NOMO-1 (cell line): ENCODE data around the gene SLC29A2.

Source experiments
- DNase-seq, 2 experiments: peaks; one replicate each; lab custom pipeline; 2025; ENCODE audit not compliant: unreplicated experiment in 2 of 2; lab: John Stamatoyannopoulos, UW

The SLC29A2 gene, protein sequence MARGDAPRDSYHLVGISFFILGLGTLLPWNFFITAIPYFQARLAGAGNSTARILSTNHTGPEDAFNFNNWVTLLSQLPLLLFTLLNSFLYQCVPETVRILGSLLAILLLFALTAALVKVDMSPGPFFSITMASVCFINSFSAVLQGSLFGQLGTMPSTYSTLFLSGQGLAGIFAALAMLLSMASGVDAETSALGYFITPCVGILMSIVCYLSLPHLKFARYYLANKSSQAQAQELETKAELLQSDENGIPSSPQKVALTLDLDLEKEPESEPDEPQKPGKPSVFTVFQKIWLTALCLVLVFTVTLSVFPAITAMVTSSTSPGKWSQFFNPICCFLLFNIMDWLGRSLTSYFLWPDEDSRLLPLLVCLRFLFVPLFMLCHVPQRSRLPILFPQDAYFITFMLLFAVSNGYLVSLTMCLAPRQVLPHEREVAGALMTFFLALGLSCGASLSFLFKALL

DNA sequence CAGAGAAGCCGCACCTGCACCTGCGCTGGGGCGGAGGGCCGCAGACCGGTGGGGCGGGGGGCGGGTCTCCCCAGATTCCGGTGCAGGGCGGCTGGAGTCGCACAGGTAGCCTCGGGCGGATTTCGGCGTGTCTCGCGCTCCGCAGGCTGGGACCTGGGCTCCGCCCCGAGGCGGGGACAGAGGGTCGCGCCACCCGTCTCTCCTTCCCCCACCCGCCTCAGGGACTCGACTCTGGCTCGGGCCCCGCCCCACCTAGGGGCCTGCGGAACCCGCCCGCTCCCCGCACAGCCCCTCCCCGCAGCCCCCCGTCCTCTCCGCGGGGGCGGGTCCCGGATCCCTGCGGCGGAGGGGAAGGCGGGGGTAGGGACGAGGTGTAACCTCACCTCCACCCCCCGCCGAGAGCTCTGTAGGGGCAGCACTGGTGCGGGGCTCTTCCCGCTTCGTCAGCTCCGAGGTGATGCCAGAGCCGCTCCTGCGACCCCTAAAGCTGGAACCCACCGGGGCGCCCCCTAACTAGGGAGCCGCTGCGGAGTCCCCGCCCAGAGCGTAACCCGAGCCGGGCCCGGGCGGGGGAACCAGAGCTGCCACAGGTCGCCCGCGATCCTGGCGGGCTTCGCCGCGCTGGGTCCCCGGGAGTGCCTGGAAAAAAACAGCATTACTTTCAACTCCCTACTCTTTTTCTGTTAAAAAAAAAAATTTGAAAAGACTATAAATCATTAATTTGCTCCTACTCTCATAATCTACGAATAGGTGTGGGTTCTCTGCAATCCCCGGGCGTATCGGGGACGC, at the start of gene SLC29A2:
TSS of gene SLC29A2 (minus strand) at position 134 of the 789 bp plus-strand sequence. CDS start 169 bp downstream, outside the sequence.
- DNase-seq, result peak; percentile 65 to 89

DNA sequence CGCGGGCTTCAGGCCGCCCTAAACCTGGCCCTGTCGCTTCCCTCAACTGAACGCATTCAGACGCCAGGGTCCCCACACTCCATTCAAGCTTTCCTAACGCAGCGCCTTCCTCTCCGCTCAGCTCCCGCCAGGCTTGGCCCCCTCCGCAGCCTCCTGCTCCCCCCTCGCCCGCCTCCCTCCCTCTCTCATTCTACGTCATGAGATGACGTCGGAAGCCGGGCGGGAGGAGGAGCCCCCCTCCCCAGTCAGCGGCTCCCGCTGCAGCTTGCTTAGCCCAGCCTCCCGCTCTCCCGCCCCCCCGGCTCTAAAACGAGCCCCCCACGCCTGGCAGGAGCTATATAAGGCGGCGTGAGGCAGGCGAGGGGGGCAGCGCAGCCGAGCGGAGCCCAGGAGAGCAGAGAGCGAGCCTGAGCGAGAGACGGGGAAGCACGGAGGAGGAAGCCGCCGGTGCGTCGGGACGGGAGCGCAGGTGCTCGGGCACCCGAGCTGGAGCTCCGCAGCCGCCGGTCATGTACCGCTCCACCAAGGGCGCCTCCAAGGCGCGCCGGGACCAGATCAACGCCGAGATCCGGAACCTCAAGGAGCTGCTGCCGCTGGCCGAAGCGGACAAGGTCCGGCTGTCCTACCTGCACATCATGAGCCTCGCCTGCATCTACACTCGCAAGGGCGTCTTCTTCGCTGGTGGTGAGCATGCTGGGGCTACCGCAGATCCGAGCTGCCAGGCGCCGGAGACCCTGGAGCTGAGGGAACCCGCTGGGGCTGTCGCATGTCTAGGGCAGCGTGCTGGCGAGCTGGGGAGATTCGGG, 49.3 kb upstream of the SLC29A2 start, which contains the start of gene NPAS4:
TSS of gene NPAS4 (plus strand) at position 365 of the 806 bp plus-strand sequence. CDS start at position 510, 145 bp downstream.
- DNase-seq, result no peak

DNA sequence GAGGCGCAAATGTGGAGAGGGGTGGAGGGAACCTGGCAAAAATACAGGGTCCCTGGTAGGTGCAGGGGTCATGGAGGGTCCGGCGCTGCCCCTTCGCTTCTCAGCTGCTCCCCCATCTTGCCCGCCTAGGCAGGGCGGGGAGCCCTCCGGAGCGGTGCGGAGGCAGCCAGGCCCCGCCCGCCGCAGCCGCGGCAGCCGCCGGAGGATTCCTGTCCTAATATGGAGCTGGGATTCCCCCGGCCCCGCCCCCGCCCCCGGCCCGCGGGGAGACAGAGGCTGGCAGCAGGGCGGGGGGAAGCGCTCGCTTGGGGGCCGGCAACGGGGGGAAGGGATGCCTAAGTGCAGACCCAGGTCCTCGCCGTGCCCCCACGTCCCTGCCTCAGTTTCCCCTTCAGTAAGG, 48.3 kb upstream of the SLC29A2 start:
- DNase-seq, result no peak

DNA sequence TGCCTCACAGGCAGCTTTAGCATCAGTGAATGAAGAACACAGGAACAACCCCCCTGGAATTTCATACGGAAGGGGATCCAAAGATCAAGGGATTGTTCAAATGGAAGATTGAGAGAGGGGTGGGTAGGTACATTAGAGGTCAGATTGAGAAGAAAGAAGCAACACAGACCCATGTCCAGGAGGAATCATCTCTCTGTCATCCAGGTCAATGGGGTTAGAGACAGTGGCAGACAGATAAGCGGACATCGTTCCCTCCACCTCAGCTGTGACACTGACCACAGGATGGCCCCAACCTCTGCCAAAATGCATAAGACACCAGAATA, 47.4 kb upstream of the SLC29A2 start:
- DNase-seq, result no peak

DNA sequence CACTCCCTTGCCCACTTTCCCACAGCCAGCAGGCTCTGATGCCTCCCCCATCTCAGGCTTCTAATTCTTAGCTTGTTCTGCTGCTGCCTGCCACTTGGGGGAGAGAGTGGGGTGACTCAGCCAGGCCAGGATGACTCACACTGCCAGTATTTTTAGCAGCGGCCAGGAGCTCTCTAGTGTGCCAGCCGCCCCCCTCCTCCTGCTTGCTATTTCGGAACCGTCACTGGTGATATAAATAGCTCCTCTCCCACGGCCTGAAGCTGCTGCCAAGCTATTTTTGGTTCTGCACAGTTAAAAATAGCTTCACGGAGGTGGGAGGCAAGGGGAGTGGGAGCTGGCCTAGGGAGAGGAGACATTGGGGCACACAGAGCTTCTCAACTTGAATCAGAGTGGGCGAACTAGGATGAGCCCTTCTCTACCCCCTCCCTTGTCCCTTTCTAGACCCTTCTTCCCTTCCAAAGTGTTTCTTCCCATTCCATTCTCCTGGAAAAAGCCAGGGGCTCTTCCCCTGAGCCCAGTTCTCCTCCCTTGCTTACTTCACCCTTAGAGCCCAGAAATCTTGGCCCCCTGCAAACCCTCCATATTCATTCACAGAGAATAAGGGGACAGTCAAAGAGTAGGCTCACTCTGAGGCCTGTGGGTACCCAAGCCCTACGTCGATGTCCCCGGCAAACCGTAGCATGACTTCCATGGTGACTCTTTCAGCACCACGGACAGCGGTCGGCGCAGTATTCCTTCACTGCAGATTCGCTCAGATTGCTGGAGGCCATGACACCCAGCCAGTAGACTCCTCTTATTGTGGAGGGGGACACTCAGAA, 46.8 kb upstream of the SLC29A2 start:
- DNase-seq, result peak; percentile 79 to 90

DNA sequence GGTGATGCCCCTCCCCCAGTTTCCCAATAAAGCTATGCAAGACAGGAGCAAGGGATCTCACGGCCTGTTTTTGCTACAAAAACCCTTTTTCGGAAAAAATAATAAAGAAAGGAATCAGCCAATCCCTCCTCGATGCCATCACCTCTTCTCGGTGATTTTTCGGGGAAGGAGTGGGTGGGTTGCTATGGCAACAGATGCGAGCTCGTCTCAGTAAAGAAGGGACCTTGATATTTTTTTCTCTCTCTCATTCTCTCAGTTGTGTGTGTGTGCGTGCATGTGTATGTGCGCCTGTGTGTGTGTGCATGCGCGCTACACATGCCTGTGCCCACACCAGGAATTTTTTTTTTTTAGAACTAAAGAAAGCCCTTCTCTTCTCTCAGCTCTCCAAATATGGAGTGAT, 45.4 kb upstream of the SLC29A2 start:
- DNase-seq, result no peak

DNA sequence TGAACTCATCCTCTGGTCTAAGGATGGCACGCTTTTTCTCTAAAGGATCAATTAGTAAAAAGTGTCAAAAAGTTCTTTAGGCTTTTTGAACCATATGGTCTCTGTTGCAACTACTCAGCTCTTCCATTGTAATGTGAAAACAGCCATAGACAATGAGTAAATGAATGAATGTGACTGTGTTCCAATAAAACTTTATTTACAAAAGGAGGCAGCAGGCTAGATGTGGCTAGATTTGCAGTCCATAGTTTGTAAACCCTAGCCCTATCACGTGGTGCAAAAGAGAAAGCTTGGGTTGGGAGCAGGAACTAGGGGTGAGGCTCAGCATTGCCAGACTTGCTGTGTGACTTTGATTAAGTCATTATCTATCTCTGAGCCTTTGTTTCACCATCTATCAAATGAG, 43.9 kb upstream of the SLC29A2 start:
- no peak for DNase-seq

DNA sequence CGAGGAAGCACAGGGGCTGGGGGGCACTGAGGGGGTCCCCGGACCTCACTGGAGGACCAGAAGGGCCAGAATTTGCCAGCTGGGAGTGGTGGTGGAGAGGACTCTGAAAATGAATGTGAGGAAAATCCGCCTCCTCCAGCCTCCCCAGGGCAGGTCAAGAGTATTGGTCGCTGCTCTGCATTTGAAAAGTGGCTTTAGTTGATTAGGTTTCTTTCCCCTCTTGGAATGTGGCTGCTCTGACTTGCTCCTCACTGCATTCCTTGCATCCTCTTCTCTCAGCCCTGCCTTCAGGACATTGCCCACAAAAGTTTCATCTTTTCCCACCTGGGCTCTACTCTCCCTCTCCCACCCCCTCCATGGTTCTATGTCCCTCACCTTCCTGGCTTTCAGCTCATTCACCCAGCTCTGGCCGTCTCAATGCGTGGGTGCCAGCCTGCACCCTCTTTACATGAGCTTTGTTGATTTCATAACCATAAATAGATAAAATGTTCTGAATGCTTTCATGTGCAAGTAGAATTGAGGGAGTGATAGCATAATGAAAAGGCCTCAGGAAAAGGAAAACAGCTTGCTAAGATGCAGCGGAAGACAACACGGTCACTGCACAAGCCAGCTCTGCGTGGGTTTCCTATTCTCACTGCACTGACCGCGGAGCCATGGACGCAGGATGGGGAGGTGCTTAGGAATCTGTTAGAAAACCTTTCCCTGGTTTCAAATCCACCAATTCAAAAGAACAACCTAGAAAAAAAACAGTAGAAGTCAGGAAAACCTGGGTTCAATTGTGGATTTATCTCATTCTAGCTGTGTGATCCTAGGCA, 42.8 kb upstream of the SLC29A2 start:
- no peak for DNase-seq

DNA sequence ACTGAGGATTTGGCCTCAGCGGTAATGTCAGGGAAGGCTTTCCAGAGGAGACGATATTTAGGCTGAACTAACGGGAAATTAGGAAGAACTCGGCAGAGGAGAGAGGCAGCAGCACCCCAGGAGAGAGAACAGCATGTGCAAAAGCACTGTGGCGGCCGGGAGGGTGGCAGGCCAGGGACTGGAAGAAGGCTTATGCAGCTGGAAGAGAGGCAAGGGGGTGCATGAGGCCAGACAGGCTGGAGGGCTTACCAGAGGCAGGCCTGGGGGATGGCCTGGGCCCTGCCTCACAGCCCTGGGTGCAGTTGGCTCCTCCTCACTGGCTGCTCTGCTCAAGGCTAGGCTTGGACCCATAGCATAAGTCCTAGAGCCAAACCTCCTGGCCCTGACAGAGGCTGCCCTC, 41.6 kb upstream of the SLC29A2 start:
- DNase-seq, result no peak

DNA sequence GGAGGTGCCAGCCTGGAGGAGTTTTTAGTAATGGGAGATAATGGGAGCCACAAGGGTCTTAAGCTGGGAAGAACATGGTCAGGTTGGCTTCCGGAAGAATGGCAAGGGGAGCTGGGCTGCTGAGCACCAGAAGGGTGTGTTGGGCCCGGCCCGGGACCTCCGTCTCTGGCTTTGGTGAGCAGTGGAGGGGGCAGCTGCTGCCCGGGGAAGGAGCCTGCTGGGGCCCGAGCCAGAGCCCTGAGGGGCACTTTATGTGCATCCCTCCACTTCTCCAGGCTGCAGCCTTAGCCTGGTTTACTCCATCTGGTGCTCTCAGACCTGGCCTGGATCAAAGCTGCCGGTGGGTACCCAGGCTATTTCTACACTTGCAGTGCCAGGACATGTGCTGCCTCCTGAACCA, 40.5 kb upstream of the SLC29A2 start:
- no peak for DNase-seq

DNA sequence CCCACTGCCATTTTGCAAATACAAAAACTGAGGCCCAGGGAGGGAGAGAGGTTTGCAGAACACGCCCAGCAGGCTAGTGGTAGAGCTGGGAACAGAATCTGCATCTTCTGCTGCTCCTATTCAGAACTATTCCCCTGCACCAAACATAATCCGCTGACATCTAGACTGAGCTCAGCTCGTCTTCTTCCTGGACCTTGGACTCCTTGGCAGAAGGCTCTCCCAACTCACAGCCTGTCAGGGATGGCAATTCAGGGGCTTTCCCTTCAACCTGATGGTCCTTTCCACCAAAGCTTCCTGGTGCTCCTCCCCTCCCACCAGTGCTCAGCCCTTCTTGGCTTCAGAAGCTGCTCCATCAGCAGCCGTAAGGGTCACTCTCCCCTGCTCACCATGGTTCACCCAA, 39.8 kb upstream of the SLC29A2 start:
- DNase-seq, result no peak

DNA sequence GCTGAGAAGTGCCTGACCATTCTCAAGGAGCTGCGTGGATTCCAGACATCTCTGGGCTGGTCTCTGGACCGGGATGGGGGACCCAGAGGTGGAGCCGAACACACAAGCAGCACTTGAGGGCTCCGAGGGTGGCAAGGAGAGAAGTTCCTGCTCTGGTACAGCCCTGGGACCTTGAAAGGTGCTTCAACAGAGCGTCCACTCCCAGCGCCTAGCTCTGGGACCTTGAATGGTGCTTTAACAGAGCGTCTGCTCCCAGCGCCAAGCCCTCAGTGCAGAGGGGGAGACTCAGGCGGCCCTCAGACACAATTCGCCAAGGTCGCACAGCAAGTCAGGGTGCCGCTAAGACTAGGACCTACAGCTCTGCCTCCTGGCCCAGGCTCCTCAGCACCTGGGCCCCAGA, 38.6 kb upstream of the SLC29A2 start:
- no peak for DNase-seq

DNA sequence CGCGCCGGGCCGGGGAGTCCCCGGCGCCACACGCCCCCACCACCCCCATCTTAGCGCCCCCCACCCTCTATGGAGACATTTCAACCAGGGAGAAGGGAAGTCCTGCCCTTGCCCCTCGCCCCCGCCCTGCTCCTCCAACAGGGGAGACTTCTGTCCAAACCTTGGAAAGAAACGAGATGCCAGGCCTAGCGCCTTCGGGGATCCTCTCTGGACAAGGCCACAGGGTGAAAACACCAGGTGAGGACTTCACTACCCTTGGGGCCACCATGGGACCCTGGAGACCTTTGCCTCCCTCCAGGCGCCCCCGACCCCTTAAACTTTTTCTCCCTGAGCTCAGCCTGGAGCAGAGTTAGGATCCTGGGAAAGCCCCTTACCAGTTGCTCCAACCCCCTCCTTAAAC, 37.7 kb upstream of the SLC29A2 start:
- DNase-seq, result no peak

DNA sequence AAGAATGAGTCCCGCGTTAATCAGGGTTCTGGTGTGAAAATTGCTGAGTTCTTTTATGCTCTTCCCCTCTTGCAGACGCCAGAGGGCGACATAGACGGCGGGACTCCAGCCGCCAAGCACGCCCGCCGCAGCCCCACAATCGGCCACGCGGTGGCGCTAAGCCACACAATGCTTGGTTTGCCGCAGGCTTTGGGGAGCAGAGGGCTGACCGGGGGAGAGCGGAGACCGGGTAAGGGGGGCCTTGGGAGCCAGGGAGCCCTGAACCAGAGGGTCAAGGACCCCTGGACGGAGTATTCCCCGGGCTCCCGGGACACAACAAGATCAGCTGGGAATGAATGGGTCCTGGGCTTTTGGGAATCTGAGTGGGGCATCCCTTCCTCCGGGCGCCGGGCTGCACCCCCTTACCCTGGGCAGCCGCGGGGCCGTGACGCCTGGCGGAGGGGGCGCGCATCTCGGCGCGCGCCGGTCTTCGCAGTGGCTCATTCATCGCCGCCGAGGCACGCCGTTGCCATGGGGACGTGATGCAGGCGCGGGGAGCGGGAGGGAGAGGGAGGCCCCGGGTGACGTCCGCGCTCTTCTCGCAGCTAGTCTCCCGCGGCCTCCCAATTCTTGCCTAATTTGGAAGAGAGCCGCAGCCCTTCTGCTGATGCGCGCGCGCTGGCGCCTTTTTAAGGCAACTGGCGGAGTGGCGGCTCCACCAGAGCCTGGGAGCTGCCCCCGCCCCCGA, 37.1 kb upstream of the SLC29A2 start:
- DNase-seq, result peak; percentile 83 to 86

DNA sequence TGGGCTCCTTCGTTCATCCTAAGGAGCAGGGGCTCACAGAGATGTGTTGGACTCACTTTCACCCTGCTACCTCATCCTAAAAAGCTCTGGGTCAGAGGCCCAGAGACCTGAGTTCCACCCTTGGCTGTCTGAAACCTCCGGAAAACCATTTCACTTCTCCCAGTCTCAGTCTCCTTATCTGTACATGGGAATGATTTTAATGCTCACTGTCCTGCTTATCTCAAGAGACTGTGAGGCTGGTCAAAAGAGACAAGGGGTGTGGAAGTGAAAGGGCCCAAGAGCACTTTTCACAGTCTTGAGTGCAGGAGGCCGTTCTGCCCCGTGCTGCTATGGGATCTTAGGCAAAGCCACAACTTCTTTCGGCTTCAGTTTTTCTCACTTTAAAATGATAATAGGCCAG, 36.1 kb upstream of the SLC29A2 start:
- DNase-seq, result no peak

DNA sequence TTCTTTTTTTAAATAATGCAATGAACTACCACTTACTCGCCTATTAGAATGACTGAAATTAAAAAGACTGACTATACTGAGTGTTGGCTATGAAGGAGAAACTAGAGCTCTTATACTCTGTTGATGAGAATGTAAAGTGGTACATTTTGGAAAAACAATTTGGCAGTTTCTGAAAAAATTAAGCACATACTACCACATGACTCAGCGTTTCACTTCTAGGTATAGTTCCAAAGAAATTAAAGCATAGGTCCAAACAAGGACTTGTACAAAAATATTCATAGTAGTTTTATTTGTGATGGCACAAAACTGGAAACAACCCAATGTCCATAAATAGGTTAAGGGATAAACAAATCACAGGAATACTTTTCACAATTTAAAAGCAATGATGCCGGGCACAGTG, 22.4 kb upstream of the SLC29A2 start:
- DNase-seq, result no peak

DNA sequence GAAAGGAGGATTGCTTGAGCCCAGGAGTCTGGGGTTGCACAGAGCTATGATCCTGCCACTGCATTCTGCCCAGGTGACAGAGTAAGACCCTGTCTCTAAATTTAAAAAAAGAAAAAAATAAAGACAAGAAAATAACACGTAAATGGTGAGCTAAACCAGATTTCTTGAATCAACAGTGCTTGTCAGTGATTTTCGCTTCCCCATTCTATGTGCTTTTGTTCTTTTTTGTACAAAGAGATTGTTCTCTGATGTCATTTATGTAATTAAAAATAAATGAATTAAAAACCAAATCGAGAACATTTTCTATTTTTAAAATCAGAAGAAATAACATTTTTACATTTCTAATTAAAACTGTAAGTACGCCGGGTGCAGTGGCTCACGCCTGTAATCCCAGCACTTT, 19.8 kb upstream of the SLC29A2 start:
- DNase-seq, result peak in 1 of 2 experiments; percentile 20

DNA sequence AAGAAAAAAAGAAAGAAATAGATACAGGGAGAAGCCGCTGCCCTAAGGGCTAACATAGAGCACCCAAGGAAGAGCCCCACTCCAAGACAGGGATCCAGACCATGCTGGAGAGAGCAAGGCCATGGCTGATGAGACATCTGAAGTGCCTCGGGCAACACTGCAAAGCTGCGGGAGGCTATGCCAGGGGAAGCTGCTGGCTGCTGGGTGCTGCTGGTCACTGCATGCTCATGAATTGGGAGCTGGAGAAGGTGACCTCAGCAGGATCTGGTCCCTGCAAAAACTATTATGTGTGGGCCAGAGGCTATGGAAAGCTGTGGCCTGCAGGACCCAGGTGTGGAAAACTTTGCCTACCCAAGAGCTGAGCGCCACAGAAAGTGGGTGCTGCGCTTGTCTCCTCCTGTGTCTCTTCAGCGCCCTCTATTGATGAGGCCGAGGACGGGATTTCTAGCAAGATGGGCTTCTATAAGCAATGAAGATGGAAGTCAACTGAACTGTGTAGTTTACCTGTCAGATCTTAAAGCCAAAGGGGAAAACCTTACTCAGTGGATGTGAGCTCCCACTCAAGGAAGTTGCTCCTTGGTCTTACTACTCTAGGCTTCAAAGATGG, 17.3 kb upstream of the SLC29A2 start:
- DNase-seq, result peak; percentile 58 to 66
